ENCODE data around the gene VWDE. TPM values are rescaled to one million over a fixed set of nuclear protein-coding genes. Genes with fewer than 3 reads are reported as not detected.

VWDE gene
- total RNA-seq, 1 donor from 2014 or later, result 0.77 TPM

DNA sequence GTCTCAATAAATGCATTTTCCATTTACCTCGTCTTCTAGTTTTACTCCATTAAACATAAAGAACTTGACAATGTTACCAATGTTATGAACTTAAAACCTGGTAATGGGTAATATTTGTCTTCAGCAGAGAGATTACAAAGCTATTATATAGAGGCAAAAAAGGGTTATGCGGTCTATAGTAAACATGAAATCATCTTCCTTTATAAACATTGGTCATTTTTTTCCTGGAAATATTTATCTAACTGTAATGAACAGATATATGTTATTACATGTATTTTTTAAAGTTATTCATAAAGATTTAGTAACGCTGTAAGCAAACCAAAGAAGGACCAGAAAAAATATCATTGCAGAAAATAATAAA is 1.3 kb downstream of the VWDE start:
- TF ChIP-seq EZH2 (IDR thresholded peaks at IDR 0.05; ENCODE audit: insufficient read depth, low read length), result no peak
- Histone ChIP-seq H4K20me1 (ENCODE audit: insufficient read depth, low read length) (no peaks in the 10 kb centered on the region), H3K27ac (ENCODE audit: low read depth, low read length) (no peak overlapping the region), H2AFZ (ENCODE audit: low read depth, low read length) (no peak overlapping the region), H3K27me3 (ENCODE audit: insufficient read depth, low read length) (no peaks in the 10 kb centered on the region), H3K9me3 (ENCODE audit: insufficient read depth, low read depth, low read length) (no peaks in the 10 kb centered on the region), H3K4me1 (ENCODE audit: insufficient read depth, low read length) (no peaks in the 10 kb centered on the region), H3K79me2 (ENCODE audit: insufficient read depth, low read length) (no peaks in the 10 kb centered on the region), H3K36me3 (ENCODE audit: insufficient read depth, low read length) (no peaks in the 10 kb centered on the region), H3K4me2 (ENCODE audit: low read length) (no peak overlapping the region), H3K9ac (ENCODE audit: low read length) (no peak overlapping the region), H3K4me3 (ENCODE audit: insufficient read depth, low read depth, low read length) (no peak overlapping the region)
- Mint-ChIP-seq H3K4me1 (ENCODE audit: low read depth, unreplicated experiment) (no peaks in the 10 kb centered on the region), H3K27ac (ENCODE audit: unreplicated experiment) (no peak overlapping the region), H3K4me3 (ENCODE audit: unreplicated experiment) (no peak overlapping the region), H3K27me3 (ENCODE audit: low read depth, unreplicated experiment) (peaks cover 12% of the 10 kb centered on the region), H3K36me3 (ENCODE audit: low read depth, unreplicated experiment) (no peaks in the 10 kb centered on the region), H3K9me3 (ENCODE audit: unreplicated experiment) (peaks cover 7% of the 10 kb centered on the region)
- FAIRE-seq (no peak), DNase-seq (ENCODE audit: low read depth) (no peak)

- no peaks in the 10 kb centered on the region for H3K27me3 ChIP-seq (ENCODE audit: insufficient read depth, low read length)
- H3K36me3 ChIP-seq (ENCODE audit: insufficient read depth, low read length), result no peaks in the 10 kb centered on the region
- Mint-ChIP-seq H3K27ac (ENCODE audit: unreplicated experiment) (no peak overlapping the region), H3K4me3 (ENCODE audit: unreplicated experiment) (no peak overlapping the region), H3K36me3 (ENCODE audit: low read depth, unreplicated experiment) (no peaks in the 10 kb centered on the region), H3K27me3 (ENCODE audit: low read depth, unreplicated experiment) (peaks cover 12% of the 10 kb centered on the region), H3K4me1 (ENCODE audit: low read depth, unreplicated experiment) (no peaks in the 10 kb centered on the region), H3K9me3 (ENCODE audit: unreplicated experiment) (peaks cover 8% of the 10 kb centered on the region)
- TF ChIP-seq, protein P1, sequence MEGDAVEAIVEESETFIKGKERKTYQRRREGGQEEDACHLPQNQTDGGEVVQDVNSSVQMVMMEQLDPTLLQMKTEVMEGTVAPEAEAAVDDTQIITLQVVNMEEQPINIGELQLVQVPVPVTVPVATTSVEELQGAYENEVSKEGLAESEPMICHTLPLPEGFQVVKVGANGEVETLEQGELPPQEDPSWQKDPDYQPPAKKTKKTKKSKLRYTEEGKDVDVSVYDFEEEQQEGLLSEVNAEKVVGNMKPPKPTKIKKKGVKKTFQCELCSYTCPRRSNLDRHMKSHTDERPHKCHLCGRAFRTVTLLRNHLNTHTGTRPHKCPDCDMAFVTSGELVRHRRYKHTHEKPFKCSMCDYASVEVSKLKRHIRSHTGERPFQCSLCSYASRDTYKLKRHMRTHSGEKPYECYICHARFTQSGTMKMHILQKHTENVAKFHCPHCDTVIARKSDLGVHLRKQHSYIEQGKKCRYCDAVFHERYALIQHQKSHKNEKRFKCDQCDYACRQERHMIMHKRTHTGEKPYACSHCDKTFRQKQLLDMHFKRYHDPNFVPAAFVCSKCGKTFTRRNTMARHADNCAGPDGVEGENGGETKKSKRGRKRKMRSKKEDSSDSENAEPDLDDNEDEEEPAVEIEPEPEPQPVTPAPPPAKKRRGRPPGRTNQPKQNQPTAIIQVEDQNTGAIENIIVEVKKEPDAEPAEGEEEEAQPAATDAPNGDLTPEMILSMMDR (IDR thresholded peaks at IDR 0.05; ENCODE audit: insufficient read depth, low read depth, low read length), result no peak
- no peak for TF ChIP-seq EZH2 (IDR thresholded peaks at IDR 0.05; ENCODE audit: insufficient read depth, low read length)
- no peak overlapping the region for H3K4me2 ChIP-seq (ENCODE audit: low read length)
- FAIRE-seq (no peak), DNase-seq (ENCODE audit: low read depth) (no peak)
- H4K20me1 ChIP-seq (ENCODE audit: insufficient read depth, low read length), result no peaks in the 10 kb centered on the region
- no peaks in the 10 kb centered on the region for H3K79me2 ChIP-seq (ENCODE audit: insufficient read depth, low read length)
- H3K4me1 ChIP-seq (ENCODE audit: insufficient read depth, low read length), result no peaks in the 10 kb centered on the region
- H3K4me3 ChIP-seq (ENCODE audit: insufficient read depth, low read depth, low read length), result no peak overlapping the region
- no peak overlapping the region for H3K27ac ChIP-seq (ENCODE audit: low read depth, low read length)
- no peaks in the 10 kb centered on the region for H3K9me3 ChIP-seq (ENCODE audit: insufficient read depth, low read depth, low read length)
- no peak overlapping the region for H3K9ac ChIP-seq (ENCODE audit: low read length)
- H2AFZ ChIP-seq (ENCODE audit: low read depth, low read length), result no peak overlapping the region
These were observed 1.9 kb downstream of the VWDE start for GRCh38 chr7:12401538-12402364.

DNA sequence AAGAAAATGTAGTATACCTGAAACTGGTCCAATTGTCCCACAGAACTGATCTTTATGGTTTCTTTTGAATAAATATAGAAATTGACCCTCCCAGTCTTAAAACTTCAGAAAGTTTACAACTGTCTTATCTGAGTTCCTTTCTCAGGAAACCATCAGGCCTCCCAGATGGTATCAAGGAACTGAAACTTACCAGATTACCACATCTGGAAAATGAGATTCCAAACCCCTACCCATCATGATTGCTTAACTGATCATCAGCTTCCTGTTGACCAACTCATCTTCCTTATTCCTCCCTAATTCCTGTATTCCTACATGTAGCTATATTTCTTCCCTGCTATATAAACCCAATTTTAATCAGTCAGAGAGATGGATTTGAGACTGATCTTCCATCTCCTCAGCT is 5.5 kb downstream of the VWDE start:
- no peak overlapping the region for H2AFZ ChIP-seq (ENCODE audit: low read depth, low read length)
- H3K9me3 ChIP-seq (ENCODE audit: insufficient read depth, low read depth, low read length), result no peaks in the 10 kb centered on the region
- Mint-ChIP-seq H3K36me3 (ENCODE audit: low read depth, unreplicated experiment) (no peaks in the 10 kb centered on the region), H3K4me3 (ENCODE audit: unreplicated experiment) (no peak overlapping the region), H3K27me3 (ENCODE audit: low read depth, unreplicated experiment) (peaks cover 3% of the 10 kb centered on the region), H3K27ac (ENCODE audit: unreplicated experiment) (no peak overlapping the region), H3K9me3 (ENCODE audit: unreplicated experiment) (peaks cover 8% of the 10 kb centered on the region), H3K4me1 (ENCODE audit: low read depth, unreplicated experiment) (no peaks in the 10 kb centered on the region)
- no peaks in the 10 kb centered on the region for H4K20me1 ChIP-seq (ENCODE audit: insufficient read depth, low read length)
- no peak overlapping the region for H3K27ac ChIP-seq (ENCODE audit: low read depth, low read length)
- H3K36me3 ChIP-seq (ENCODE audit: insufficient read depth, low read length), result no peaks in the 10 kb centered on the region
- no peak for TF ChIP-seq EZH2 (IDR thresholded peaks at IDR 0.05; ENCODE audit: insufficient read depth, low read length)
- TF ChIP-seq, protein P1 (IDR thresholded peaks at IDR 0.05; ENCODE audit: insufficient read depth, low read depth, low read length), result no peak
- DNase-seq (ENCODE audit: low read depth) (no peak), FAIRE-seq (no peak)
- no peaks in the 10 kb centered on the region for H3K4me1 ChIP-seq (ENCODE audit: insufficient read depth, low read length)
- H3K27me3 ChIP-seq (ENCODE audit: insufficient read depth, low read length), result no peaks in the 10 kb centered on the region
- no peaks in the 10 kb centered on the region for H3K79me2 ChIP-seq (ENCODE audit: insufficient read depth, low read length)
- H3K4me3 ChIP-seq (ENCODE audit: insufficient read depth, low read depth, low read length), result no peak overlapping the region
- H3K9ac ChIP-seq (ENCODE audit: low read length), result no peak overlapping the region
- H3K4me2 ChIP-seq (ENCODE audit: low read length), result no peak overlapping the region

Data from astrocyte (in vitro differentiated cells and primary cell).